OCI-LY3 (cell line): ENCODE measurements around the gene CNGA4.

Experiments used
- CTCF ChIP-seq: fragments of 200-600, 300-600 bp; sonication (generic); IDR thresholded peaks from 2 replicates; pipeline ENCODE4 v1.5.1; 2014; ENCODE audit warnings: antibody characterized with exemption, low read length, low read depth
- EZH2phosphoT487 ChIP-seq: fragments of 200-600 bp; shearing (Covaris generic); IDR thresholded peaks from 2 replicates; pipeline ENCODE4 v1.6.1; 2018; ENCODE audit warnings: antibody characterized with exemption, mixed run types, low read depth

DNA sequence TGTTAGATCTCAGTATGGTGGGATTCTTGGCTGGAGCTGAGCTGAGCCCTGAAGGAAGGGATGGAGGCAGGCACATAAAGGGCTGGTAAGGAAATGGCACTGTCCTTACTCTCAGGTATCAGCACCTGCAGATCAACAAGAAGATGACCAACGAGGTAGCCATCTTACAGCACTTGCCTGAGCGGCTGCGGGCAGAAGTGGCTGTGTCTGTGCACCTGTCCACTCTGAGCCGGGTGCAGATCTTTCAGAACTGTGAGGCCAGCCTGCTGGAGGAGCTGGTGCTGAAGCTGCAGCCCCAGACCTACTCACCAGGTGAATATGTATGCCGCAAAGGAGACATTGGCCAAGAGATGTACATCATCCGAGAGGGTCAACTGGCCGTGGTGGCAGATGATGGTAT is 2.4 kb downstream of the CNGA4 start:
- no peak for TF ChIP-seq CTCF
- no peak for TF ChIP-seq EZH2phosphoT487
